Ishikawa (cell line): ENCODE data around the gene MAP4K5.

Source experiments
- CEBPB ChIP-seq: IDR thresholded peaks from 2 replicates; pipeline ENCODE4 v1.6.1; 2012
- EP300 ChIP-seq: IDR thresholded peaks from 2 replicates; pipeline ENCODE4 v1.6.1; 2012; ENCODE audit warnings: borderline replicate concordance
- FOXM1 ChIP-seq: IDR thresholded peaks from 2 replicates; pipeline ENCODE4 v1.6.1; 2012; ENCODE audit warnings: low read depth, borderline replicate concordance
- TAF1 ChIP-seq: IDR thresholded peaks from 2 replicates; pipeline ENCODE4 v1.6.1; 2012; ENCODE audit warnings: low read depth, mild to moderate bottlenecking
- TCF12 ChIP-seq: IDR thresholded peaks from 2 replicates; pipeline ENCODE4 v1.6.1; 2012; ENCODE audit warnings: low read depth
- TF ChIP-seq, protein P1 (sequence below): IDR thresholded peaks from 2 replicates; pipeline ENCODE4 v1.6.1; 2012

DNA sequence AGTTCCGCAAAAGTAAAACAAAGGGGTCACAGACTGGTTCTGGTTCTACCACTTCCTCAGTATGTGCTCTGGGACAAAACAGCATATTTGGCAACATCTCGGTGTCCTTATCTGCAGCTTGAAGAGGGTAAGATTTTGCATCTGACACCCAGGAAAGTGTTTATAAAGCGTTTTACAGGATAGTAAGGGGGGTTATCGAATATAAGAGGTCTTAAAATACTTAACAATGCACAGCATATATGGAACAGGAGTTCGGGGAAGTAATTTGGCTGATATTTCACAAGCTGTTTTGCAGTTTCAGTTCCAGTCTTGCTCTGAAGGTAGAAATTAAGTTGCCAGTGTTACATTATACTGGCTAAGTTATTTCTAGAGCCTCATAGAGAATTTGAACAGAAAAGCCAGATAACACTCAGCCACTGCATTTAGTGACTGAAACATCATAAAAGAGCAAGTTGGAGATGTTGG lies 904 bp upstream of the MAP4K5 start:
- TF ChIP-seq, protein P1, sequence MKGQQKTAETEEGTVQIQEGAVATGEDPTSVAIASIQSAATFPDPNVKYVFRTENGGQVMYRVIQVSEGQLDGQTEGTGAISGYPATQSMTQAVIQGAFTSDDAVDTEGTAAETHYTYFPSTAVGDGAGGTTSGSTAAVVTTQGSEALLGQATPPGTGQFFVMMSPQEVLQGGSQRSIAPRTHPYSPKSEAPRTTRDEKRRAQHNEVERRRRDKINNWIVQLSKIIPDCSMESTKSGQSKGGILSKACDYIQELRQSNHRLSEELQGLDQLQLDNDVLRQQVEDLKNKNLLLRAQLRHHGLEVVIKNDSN, result no peak
- TF ChIP-seq EP300 (no peak), FOXM1 (no peak), TAF1 (no peak), CEBPB (no peak), TCF12 (no peak)
